HFFc6 (cell line): ENCODE data around the gene IL1RN. TPM values are rescaled to one million over a fixed set of nuclear protein-coding genes. Genes with fewer than 3 reads are reported as not detected.

Source experiments
- DNase-seq: peaks from one replicate; pipeline ENCODE4 v3.0.0-alpha.2; 2018
- H3K27ac Mint-ChIP-seq: 2 replicates; pipeline ENCODE4 v1.8.0; 2020; ENCODE audit warnings: mild to moderate bottlenecking, mixed read lengths
- H3K27me3 Mint-ChIP-seq: 2 replicates; pipeline ENCODE4 v1.8.0; 2021; ENCODE audit warnings: mild to moderate bottlenecking, moderate library complexity, mixed read lengths; ENCODE audit not compliant: insufficient read depth
- H3K36me3 Mint-ChIP-seq: 2 replicates; pipeline ENCODE4 v1.8.0; 2021; ENCODE audit warnings: low read depth, mixed read lengths
- H3K4me1 Mint-ChIP-seq: 2 replicates; pipeline ENCODE4 v1.8.0; 2020; ENCODE audit warnings: low read depth, mixed read lengths
- H3K4me3 Mint-ChIP-seq: 2 replicates; pipeline ENCODE4 v1.8.0; 2020; ENCODE audit warnings: mild to moderate bottlenecking, moderate library complexity, mixed read lengths
- H3K9me3 Mint-ChIP-seq: 2 replicates; pipeline ENCODE4 v1.8.0; 2020; ENCODE audit warnings: mild to moderate bottlenecking, mixed read lengths
- CTCF ChIP-seq: fragments of 200-600 bp; sonication (generic); IDR thresholded peaks from 2 replicates; pipeline ENCODE4 v1.5.0; 2021; ENCODE audit warnings: antibody characterized with exemption, mild to moderate bottlenecking
- total RNA-seq, 6 experiments: library from RNA; stranded (reverse); fragmentation: NEBNext Ultra II Directional; extraction: Animal tissue kit (Norgen Biotek cat#: 25700); gene quantifications; 2 replicates in 1 of 6; 3 replicates in 5 of 6; pipeline ENCODE4 v1.2.3, GENCODE V29; 2021

Gene IL1RN
- total RNA-seq, 6 experiments from 2014 or later = not detected

- Mint-ChIP-seq H3K9me3 (no peaks in the 10 kb centered on the region), H3K36me3 (no peaks in the 10 kb centered on the region), H3K27me3 (peaks cover 8% of the 10 kb centered on the region), H3K4me3 (no peak overlapping the region), H3K27ac (no peak overlapping the region), H3K4me1 (no peaks in the 10 kb centered on the region)
- no peak for TF ChIP-seq CTCF
- no peak for DNase-seq
These were observed 37.7 kb downstream of the IL1RN start for GRCh38 chr2:113164930-113165585.

GRCh38 chr2:113166187-113166645 is 38.8 kb downstream of the IL1RN start:
- no peak overlapping the region for H3K4me3 Mint-ChIP-seq
- H3K36me3 Mint-ChIP-seq = no peaks in the 10 kb centered on the region
- peaks cover 8% of the 10 kb centered on the region for H3K27me3 Mint-ChIP-seq
- H3K4me1 Mint-ChIP-seq = no peaks in the 10 kb centered on the region
- no peaks in the 10 kb centered on the region for H3K9me3 Mint-ChIP-seq
- TF ChIP-seq CTCF = no peak
- no peak overlapping the region for H3K27ac Mint-ChIP-seq
- no peak for DNase-seq

GRCh38 chr2:113167115-113167932 is 39.9 kb downstream of the IL1RN start:
- no peaks in the 10 kb centered on the region for H3K36me3 Mint-ChIP-seq
- no peak for DNase-seq
- H3K9me3 Mint-ChIP-seq = no peaks in the 10 kb centered on the region
- H3K4me1 Mint-ChIP-seq = no peaks in the 10 kb centered on the region
- H3K4me3 Mint-ChIP-seq = no peak overlapping the region
- no peak overlapping the region for H3K27ac Mint-ChIP-seq
- no peak for TF ChIP-seq CTCF
- peaks cover 10% of the 10 kb centered on the region; the same call in 1 of the 2 replicates for H3K27me3 Mint-ChIP-seq

- Mint-ChIP-seq H3K9me3 (no peaks in the 10 kb centered on the region), H3K27me3 (peaks cover 10% of the 10 kb centered on the region; the same call in 1 of the 2 replicates), H3K36me3 (no peaks in the 10 kb centered on the region), H3K4me3 (no peak overlapping the region), H3K4me1 (no peaks in the 10 kb centered on the region), H3K27ac (no peak overlapping the region)
- no peak for TF ChIP-seq CTCF
- DNase-seq = no peak
These were observed 40.6 kb downstream of the IL1RN start for GRCh38 chr2:113167962-113168340.

GRCh38 chr2:113169002-113169530 is 41.7 kb downstream of the IL1RN start:
- Mint-ChIP-seq H3K4me1 (no peaks in the 10 kb centered on the region), H3K27me3 (peaks cover 10% of the 10 kb centered on the region; the same call in 1 of the 2 replicates), H3K27ac (no peak overlapping the region), H3K36me3 (no peaks in the 10 kb centered on the region), H3K9me3 (no peaks in the 10 kb centered on the region), H3K4me3 (no peak overlapping the region)
- DNase-seq = no peak
- TF ChIP-seq CTCF = no peak
